ENCODE data around the gene MYO1D. TPM values are rescaled to one million over a fixed set of nuclear protein-coding genes. Genes with fewer than 3 reads are reported as not detected.

The MYO1D gene
- total and polyA plus RNA-seq, 4 donors = 22.0 to 75.8 (median 61.4) TPM

DNA sequence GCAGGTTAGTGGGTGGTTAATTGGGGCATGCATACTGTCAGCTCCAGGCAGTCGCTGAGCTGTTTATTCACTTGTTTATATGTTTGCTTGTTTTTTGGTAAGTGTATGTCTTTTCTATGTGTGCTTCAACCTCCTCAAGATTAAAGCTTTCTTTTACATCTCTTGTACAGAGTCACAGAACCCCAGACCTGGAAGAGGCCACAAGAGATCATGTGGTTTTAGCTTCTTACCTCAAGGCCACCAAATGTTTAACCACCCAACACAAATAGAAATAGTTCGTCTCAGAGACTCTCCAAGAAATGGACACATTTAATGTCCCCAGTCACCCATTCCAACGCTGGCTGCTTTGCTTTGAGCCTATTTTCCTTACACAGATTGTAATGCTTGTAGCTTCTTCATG, 39.2 kb upstream of the MYO1D start:
- H3K9me3 ChIP-seq (ENCODE audit: control insufficient read depth in 4 of 4, insufficient read depth in 3 of 4, low read length in 3 of 4) = peaks cover 0 to 2% (median 0%) of the 10 kb centered on the region in 4 donors
- no peaks in the 10 kb centered on the region for H3K27me3 ChIP-seq (ENCODE audit: control insufficient read depth in 3 of 3, insufficient read depth in 3 of 3, low read length in 2 of 3)
- no peak overlapping the region for H3K4me3 ChIP-seq
- DNase-seq = no peak
- peaks cover 0 to 25% (median 0%) of the 10 kb centered on the region in 5 donors for H3K4me1 ChIP-seq (ENCODE audit: control insufficient read depth in 5 of 5, insufficient read depth in 5 of 5, low read length in 5 of 5)
- no peak for ATAC-seq (ENCODE audit: insufficient read depth, low FRiP score)
- H3K27ac ChIP-seq (ENCODE audit: low read depth in 1 of 2, low read length in 1 of 2) = no peak overlapping the region
- no peak overlapping the region for H3K9ac ChIP-seq (ENCODE audit: insufficient read depth in 1 of 2, low read length in 2 of 2)
- 81 to 85% methylated on average over 3 of the region's 3 CpGs for WGBS, 2 donors
- no peaks in the 10 kb centered on the region for H3K36me3 ChIP-seq (ENCODE audit: control insufficient read depth in 4 of 4, insufficient read depth in 4 of 4, low read length in 4 of 4)
- TF ChIP-seq CTCF (IDR thresholded peaks at IDR 0.05; ENCODE audit: control extremely low read depth, extremely low read depth) = no peak

- Histone ChIP-seq H3K9me3 (ENCODE audit: control insufficient read depth in 4 of 4, insufficient read depth in 3 of 4, low read length in 3 of 4) (peaks cover 0 to 2% (median 0%) of the 10 kb centered on the region in 4 donors), H3K27ac (ENCODE audit: low read depth in 1 of 2, low read length in 1 of 2) (no peak overlapping the region), H3K4me3 (no peak overlapping the region), H3K27me3 (ENCODE audit: control insufficient read depth in 3 of 3, insufficient read depth in 3 of 3, low read length in 2 of 3) (no peaks in the 10 kb centered on the region), H3K36me3 (ENCODE audit: control insufficient read depth in 4 of 4, insufficient read depth in 4 of 4, low read length in 4 of 4) (no peaks in the 10 kb centered on the region), H3K9ac (ENCODE audit: insufficient read depth in 1 of 2, low read length in 2 of 2) (no peak overlapping the region), H3K4me1 (ENCODE audit: control insufficient read depth in 5 of 5, insufficient read depth in 5 of 5, low read length in 5 of 5) (peaks cover 0 to 25% (median 0%) of the 10 kb centered on the region in 5 donors)
- DNase-seq = no peak
- ATAC-seq (ENCODE audit: insufficient read depth, low FRiP score) = no peak
- 43 to 81% methylated on average over 2 of the region's 2 CpGs for WGBS, 2 donors
- TF ChIP-seq CTCF (IDR thresholded peaks at IDR 0.05; ENCODE audit: control extremely low read depth, extremely low read depth) = no peak
Measured at GRCh38 chr17:32915245-32915644, 38.3 kb upstream of the MYO1D start.

GRCh38 chr17:32914181-32914580, 37.3 kb upstream of the MYO1D start:
- Histone ChIP-seq H3K4me1 (ENCODE audit: control insufficient read depth in 5 of 5, insufficient read depth in 5 of 5, low read length in 5 of 5) (peaks cover 0 to 21% (median 1%) of the 10 kb centered on the region in 5 donors), H3K9ac (ENCODE audit: insufficient read depth in 1 of 2, low read length in 2 of 2) (no peak overlapping the region), H3K4me3 (no peak overlapping the region), H3K36me3 (ENCODE audit: control insufficient read depth in 4 of 4, insufficient read depth in 4 of 4, low read length in 4 of 4) (no peaks in the 10 kb centered on the region), H3K27ac (ENCODE audit: low read depth in 1 of 2, low read length in 1 of 2) (no peak overlapping the region), H3K9me3 (ENCODE audit: control insufficient read depth in 4 of 4, insufficient read depth in 3 of 4, low read length in 3 of 4) (peaks cover 0 to 2% (median 0%) of the 10 kb centered on the region in 4 donors), H3K27me3 (ENCODE audit: control insufficient read depth in 3 of 3, insufficient read depth in 3 of 3, low read length in 2 of 3) (no peaks in the 10 kb centered on the region)
- TF ChIP-seq CTCF (IDR thresholded peaks at IDR 0.05; ENCODE audit: control extremely low read depth, extremely low read depth) = no peak
- ATAC-seq (ENCODE audit: insufficient read depth, low FRiP score) (no peak), DNase-seq (no peak)
- 89 to 96% methylated on average over 3 of the region's 3 CpGs for WGBS, 2 donors

GRCh38 chr17:32913593-32913992, 36.7 kb upstream of the MYO1D start:
- no peak for DNase-seq
- H3K9ac ChIP-seq (ENCODE audit: insufficient read depth in 1 of 2, low read length in 2 of 2) = no peak overlapping the region
- WGBS, 2 donors = 95 to 96% methylated on average over 7 of the region's 7 CpGs
- peaks cover 0 to 16% (median 1%) of the 10 kb centered on the region in 5 donors for H3K4me1 ChIP-seq (ENCODE audit: control insufficient read depth in 5 of 5, insufficient read depth in 5 of 5, low read length in 5 of 5)
- no peak overlapping the region for H3K27ac ChIP-seq (ENCODE audit: low read depth in 1 of 2, low read length in 1 of 2)
- ATAC-seq (ENCODE audit: insufficient read depth, low FRiP score) = no peak
- H3K4me3 ChIP-seq = no peak overlapping the region
- H3K27me3 ChIP-seq (ENCODE audit: control insufficient read depth in 3 of 3, insufficient read depth in 3 of 3, low read length in 2 of 3) = no peaks in the 10 kb centered on the region
- no peaks in the 10 kb centered on the region for H3K36me3 ChIP-seq (ENCODE audit: control insufficient read depth in 4 of 4, insufficient read depth in 4 of 4, low read length in 4 of 4)
- no peak for TF ChIP-seq CTCF (IDR thresholded peaks at IDR 0.05; ENCODE audit: control extremely low read depth, extremely low read depth)
- H3K9me3 ChIP-seq (ENCODE audit: control insufficient read depth in 4 of 4, insufficient read depth in 3 of 4, low read length in 3 of 4) = peaks cover 0 to 2% (median 0%) of the 10 kb centered on the region in 4 donors
